OCI-LY3 (cell line): ENCODE results near the gene SMG7.

Experiments
- H2AFZ ChIP-seq: fragments of 200-600, 300-600 bp; shearing (Covaris generic); 2 replicates; pipeline ENCODE4 v1.6.0; 2014; ENCODE audit warnings: antibody characterized with exemption, low read depth, low read length
- H3K27ac ChIP-seq: fragments of 200-600, 300-600 bp; sonication (generic); 2 replicates; pipeline ENCODE4 v1.5.1; 2014; ENCODE audit warnings: mild to moderate bottlenecking, low read length, moderate library complexity, mixed read lengths
- H3K27me3 ChIP-seq: fragments of 200-600, 300-600 bp; sonication (generic); 2 replicates; pipeline ENCODE4 v1.6.1; 2014; ENCODE audit warnings: low read depth, low read length, mixed read lengths
- H3K36me3 ChIP-seq: fragments of 200-600, 300-600 bp; sonication (generic); replicated peaks from 2 replicates; pipeline ENCODE3; 2014; ENCODE audit warnings: low read depth, low read length, mixed read lengths
- H3K4me1 ChIP-seq: fragments of 300-600, 200-600 bp; sonication (generic); 2 replicates; pipeline ENCODE4 v1.6.1; 2014; ENCODE audit warnings: low read length, mixed read lengths
- H3K4me2 ChIP-seq: fragments of 200-600, 300-600 bp; sonication (generic); 2 replicates; pipeline ENCODE4 v1.6.1; 2014; ENCODE audit warnings: low read length, mixed read lengths
- H3K4me3 ChIP-seq: fragments of 300-600, 200-600 bp; sonication (generic); 2 replicates; pipeline ENCODE4 v1.5.1; 2014; ENCODE audit warnings: antibody characterized with exemption, mild to moderate bottlenecking, low read length, moderate library complexity
- H3K79me2 ChIP-seq: fragments of 300-600, 200-600 bp; shearing (Covaris generic); 2 replicates; pipeline ENCODE4 v1.6.1; 2014; ENCODE audit warnings: mild to moderate bottlenecking, low read length, mixed read lengths
- H3K9ac ChIP-seq: fragments of 300-600, 200-600 bp; shearing (Covaris generic); 2 replicates; pipeline ENCODE4 v1.6.0; 2014; ENCODE audit warnings: mild to moderate bottlenecking, low read length, moderate library complexity
- H3K9me3 ChIP-seq: fragments of 200-600, 300-600 bp; shearing (Covaris generic); 2 replicates; pipeline ENCODE4 v1.6.1; 2014; ENCODE audit warnings: low read length, mixed read lengths; ENCODE audit not compliant: insufficient read depth
- H4K20me1 ChIP-seq: fragments of 200-600, 300-600 bp; sonication (generic); 2 replicates; pipeline ENCODE4 v1.6.1; 2016; ENCODE audit warnings: low read length, mixed read lengths; ENCODE audit not compliant: insufficient read depth
- CTCF ChIP-seq: fragments of 200-600, 300-600 bp; sonication (generic); IDR thresholded peaks from 2 replicates; pipeline ENCODE4 v1.5.1; 2014; ENCODE audit warnings: antibody characterized with exemption, low read length, low read depth
- EZH2phosphoT487 ChIP-seq: fragments of 200-600 bp; shearing (Covaris generic); IDR thresholded peaks from 2 replicates; pipeline ENCODE4 v1.6.1; 2018; ENCODE audit warnings: antibody characterized with exemption, mixed run types, low read depth

The SMG7 gene

GRCh38 chr1:183457449-183457848 is 14.8 kb upstream of the SMG7 start:
- H3K4me1 ChIP-seq = peaks cover 7% of the 10 kb centered on the region
- no peaks in the 10 kb centered on the region for H3K79me2 ChIP-seq
- H4K20me1 ChIP-seq = no peaks in the 10 kb centered on the region
- no peak overlapping the region for H3K4me2 ChIP-seq
- H3K9me3 ChIP-seq = no peaks in the 10 kb centered on the region
- no peaks in the 10 kb centered on the region for H3K36me3 ChIP-seq
- TF ChIP-seq CTCF = no peak
- TF ChIP-seq EZH2phosphoT487 = no peak
- no peak overlapping the region for H3K27ac ChIP-seq
- H2AFZ ChIP-seq = no peak overlapping the region
- no peak overlapping the region for H3K9ac ChIP-seq
- no peaks in the 10 kb centered on the region for H3K27me3 ChIP-seq
- no peak overlapping the region for H3K4me3 ChIP-seq

- no peak overlapping the region for H3K9ac ChIP-seq
- no peak overlapping the region for H2AFZ ChIP-seq
- TF ChIP-seq EZH2phosphoT487 (no peak), CTCF (no peak)
- H3K79me2 ChIP-seq = no peaks in the 10 kb centered on the region
- peaks cover 7% of the 10 kb centered on the region for H3K4me1 ChIP-seq
- no peaks in the 10 kb centered on the region for H3K36me3 ChIP-seq
- no peak overlapping the region for H3K4me2 ChIP-seq
- H3K4me3 ChIP-seq = no peak overlapping the region
- no peak overlapping the region for H3K27ac ChIP-seq
- H3K9me3 ChIP-seq = no peaks in the 10 kb centered on the region
- no peaks in the 10 kb centered on the region for H4K20me1 ChIP-seq
- H3K27me3 ChIP-seq = no peaks in the 10 kb centered on the region
Observed at GRCh38 chr1:183460596-183460995, 11.7 kb upstream of the SMG7 start.

GRCh38 chr1:183461350-183461749 is 10.9 kb upstream of the SMG7 start:
- Histone ChIP-seq H3K4me2 (no peak overlapping the region), H4K20me1 (no peaks in the 10 kb centered on the region), H3K27ac (no peak overlapping the region), H3K36me3 (no peaks in the 10 kb centered on the region), H3K4me1 (peaks cover 7% of the 10 kb centered on the region), H3K9ac (no peak overlapping the region), H2AFZ (no peak overlapping the region), H3K27me3 (no peaks in the 10 kb centered on the region), H3K79me2 (no peaks in the 10 kb centered on the region), H3K4me3 (no peak overlapping the region), H3K9me3 (no peaks in the 10 kb centered on the region)
- no peak for TF ChIP-seq EZH2phosphoT487

GRCh38 chr1:183463566-183463965 is 8.7 kb upstream of the SMG7 start:
- Histone ChIP-seq H3K36me3 (no peaks in the 10 kb centered on the region), H3K9ac (no peak overlapping the region), H3K79me2 (no peaks in the 10 kb centered on the region), H3K4me3 (no peak overlapping the region), H4K20me1 (no peaks in the 10 kb centered on the region), H3K4me1 (peaks cover 14% of the 10 kb centered on the region), H3K9me3 (no peaks in the 10 kb centered on the region), H3K27me3 (no peaks in the 10 kb centered on the region), H3K4me2 (no peak overlapping the region), H3K27ac (no peak overlapping the region), H2AFZ (no peak overlapping the region)
- TF ChIP-seq EZH2phosphoT487 (no peak), CTCF (no peak)

- Histone ChIP-seq H3K4me1 (peaks cover 12% of the 10 kb centered on the region), H3K36me3 (no peaks in the 10 kb centered on the region), H4K20me1 (no peaks in the 10 kb centered on the region), H3K4me3 (no peak overlapping the region), H2AFZ (peak overlapping the region; percentile 60), H3K27me3 (no peaks in the 10 kb centered on the region), H3K9me3 (no peaks in the 10 kb centered on the region), H3K79me2 (no peaks in the 10 kb centered on the region), H3K9ac (no peak overlapping the region), H3K4me2 (peak overlapping the region; percentile 38), H3K27ac (no peak overlapping the region)
- no peak for TF ChIP-seq CTCF
- TF ChIP-seq EZH2phosphoT487 = no peak
Observed at GRCh38 chr1:183466781-183467180, 5.5 kb upstream of the SMG7 start.
